HL-60 (cell line): ENCODE measurements around the gene CRABP2.

Experiments
- DNase-seq, 2 experiments: peaks; one replicate each; pipeline ENCODE4 v3.0.0-alpha.2; 2010 to 2020; ENCODE audit warnings: low read depth in 1 of 2, low spot score in 1 of 2
- H3K27ac ChIP-seq: fragments of 250-450 bp; sonication (Bioruptor Pico); replicated peaks from 2 replicates; pipeline ENCODE4 v1.5.1; 2020; ENCODE audit warnings: mild to moderate bottlenecking, moderate library complexity
- H3K27me3 ChIP-seq: fragments of 250-450 bp; sonication (Bioruptor Pico); 2 replicates; pipeline ENCODE4 v1.5.1; 2021; ENCODE audit warnings: mild to moderate bottlenecking, moderate library complexity; ENCODE audit not compliant: insufficient read depth, poor library complexity, severe bottlenecking
- H3K4me3 ChIP-seq: replicated peaks from 2 replicates; pipeline ENCODE4 v1.5.1; 2011; ENCODE audit warnings: mild to moderate bottlenecking, control low read depth, low read length; ENCODE audit not compliant: insufficient read depth
- GABPA ChIP-seq: IDR thresholded peaks from 2 replicates; pipeline ENCODE4 v1.6.1; 2012; ENCODE audit warnings: low read depth
- POLR2AphosphoS5 ChIP-seq: IDR thresholded peaks from 2 replicates; pipeline ENCODE4 v1.6.1; 2012; ENCODE audit warnings: low read depth
- REST ChIP-seq: IDR thresholded peaks from 2 replicates; pipeline ENCODE4 v1.6.1; 2012; ENCODE audit warnings: low read depth; ENCODE audit not compliant: insufficient replicate concordance
- SPI1 ChIP-seq: IDR thresholded peaks from 2 replicates; pipeline ENCODE4 v1.6.1; 2012; ENCODE audit warnings: low read depth, mild to moderate bottlenecking, borderline replicate concordance
- TF ChIP-seq, protein P1 (sequence below): IDR thresholded peaks from one replicate; pipeline ENCODE4 v1.5.1; 2011; ENCODE audit warnings: low read length, control low read depth, inconsistent platforms; ENCODE audit not compliant: insufficient read depth

Gene CRABP2

DNA sequence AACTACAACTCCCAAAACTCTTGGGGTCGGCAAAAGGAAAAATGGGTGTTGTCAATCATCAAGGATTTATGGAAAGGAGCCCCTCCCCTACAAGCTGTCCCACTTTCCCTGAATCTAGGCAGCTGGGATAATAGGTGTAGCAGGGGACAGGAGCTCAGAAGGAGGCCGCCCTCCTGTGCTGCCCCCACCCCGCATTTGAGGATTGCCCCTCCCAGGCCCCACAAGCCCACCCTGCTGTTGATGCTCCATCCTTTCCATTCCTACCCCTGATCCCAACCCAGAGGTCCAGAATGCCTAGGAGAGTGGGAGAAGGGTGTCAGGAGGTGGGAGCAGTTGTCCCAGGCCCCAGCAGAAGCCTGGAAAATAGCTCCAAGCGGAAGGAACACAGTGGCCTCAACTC, 37.4 kb upstream of the CRABP2 start:
- Histone ChIP-seq H3K4me3 (no peak overlapping the region), H3K27ac (no peak overlapping the region), H3K27me3 (no peaks in the 10 kb centered on the region)
- TF ChIP-seq POLR2AphosphoS5 (no peak), SPI1 (no peak)
- no peak for DNase-seq

- Histone ChIP-seq H3K4me3 (no peak overlapping the region), H3K27ac (peak overlapping the region; percentile 65), H3K27me3 (no peaks in the 10 kb centered on the region)
- no peak for DNase-seq
- TF ChIP-seq GABPA (no peak), SPI1 (no peak), POLR2AphosphoS5 (no peak), REST (no peak)
- TF ChIP-seq, protein P1, sequence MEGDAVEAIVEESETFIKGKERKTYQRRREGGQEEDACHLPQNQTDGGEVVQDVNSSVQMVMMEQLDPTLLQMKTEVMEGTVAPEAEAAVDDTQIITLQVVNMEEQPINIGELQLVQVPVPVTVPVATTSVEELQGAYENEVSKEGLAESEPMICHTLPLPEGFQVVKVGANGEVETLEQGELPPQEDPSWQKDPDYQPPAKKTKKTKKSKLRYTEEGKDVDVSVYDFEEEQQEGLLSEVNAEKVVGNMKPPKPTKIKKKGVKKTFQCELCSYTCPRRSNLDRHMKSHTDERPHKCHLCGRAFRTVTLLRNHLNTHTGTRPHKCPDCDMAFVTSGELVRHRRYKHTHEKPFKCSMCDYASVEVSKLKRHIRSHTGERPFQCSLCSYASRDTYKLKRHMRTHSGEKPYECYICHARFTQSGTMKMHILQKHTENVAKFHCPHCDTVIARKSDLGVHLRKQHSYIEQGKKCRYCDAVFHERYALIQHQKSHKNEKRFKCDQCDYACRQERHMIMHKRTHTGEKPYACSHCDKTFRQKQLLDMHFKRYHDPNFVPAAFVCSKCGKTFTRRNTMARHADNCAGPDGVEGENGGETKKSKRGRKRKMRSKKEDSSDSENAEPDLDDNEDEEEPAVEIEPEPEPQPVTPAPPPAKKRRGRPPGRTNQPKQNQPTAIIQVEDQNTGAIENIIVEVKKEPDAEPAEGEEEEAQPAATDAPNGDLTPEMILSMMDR, result no peak
Measured at GRCh38 chr1:156742017-156742416, 36.6 kb upstream of the CRABP2 start.

DNA sequence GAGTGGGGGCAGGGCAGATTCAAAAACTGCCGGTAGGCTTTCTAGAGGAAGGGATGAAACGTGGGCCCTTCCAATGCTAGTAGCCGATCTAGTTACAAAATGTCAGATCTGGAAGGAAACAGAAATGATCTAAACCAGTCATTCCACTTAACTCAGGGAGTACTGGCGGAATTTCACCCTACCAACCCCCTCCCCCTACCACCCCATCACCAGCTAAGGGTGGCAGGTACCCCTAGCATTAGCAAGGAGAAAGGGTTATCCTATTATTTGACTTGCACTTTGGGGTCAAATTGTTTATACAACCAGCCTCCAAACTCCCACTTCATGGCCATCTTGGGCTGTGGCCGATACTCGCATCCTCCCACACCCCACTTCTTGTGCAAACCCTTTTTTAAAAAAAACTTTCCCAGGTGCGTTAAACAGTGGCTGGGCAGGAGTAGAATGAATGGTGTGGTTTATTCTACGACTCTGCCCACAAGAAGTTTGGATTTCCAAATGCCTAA, 36.1 kb upstream of the CRABP2 start:
- TF ChIP-seq, protein P1, result no peak
- no peak for TF ChIP-seq REST
- no peak for TF ChIP-seq GABPA
- H3K27me3 ChIP-seq, result no peaks in the 10 kb centered on the region
- no peak for DNase-seq
- H3K4me3 ChIP-seq, result peak overlapping the region; percentile 7; the same call in 1 of the 2 replicates
- peak overlapping the region; percentile 65 for H3K27ac ChIP-seq

DNA sequence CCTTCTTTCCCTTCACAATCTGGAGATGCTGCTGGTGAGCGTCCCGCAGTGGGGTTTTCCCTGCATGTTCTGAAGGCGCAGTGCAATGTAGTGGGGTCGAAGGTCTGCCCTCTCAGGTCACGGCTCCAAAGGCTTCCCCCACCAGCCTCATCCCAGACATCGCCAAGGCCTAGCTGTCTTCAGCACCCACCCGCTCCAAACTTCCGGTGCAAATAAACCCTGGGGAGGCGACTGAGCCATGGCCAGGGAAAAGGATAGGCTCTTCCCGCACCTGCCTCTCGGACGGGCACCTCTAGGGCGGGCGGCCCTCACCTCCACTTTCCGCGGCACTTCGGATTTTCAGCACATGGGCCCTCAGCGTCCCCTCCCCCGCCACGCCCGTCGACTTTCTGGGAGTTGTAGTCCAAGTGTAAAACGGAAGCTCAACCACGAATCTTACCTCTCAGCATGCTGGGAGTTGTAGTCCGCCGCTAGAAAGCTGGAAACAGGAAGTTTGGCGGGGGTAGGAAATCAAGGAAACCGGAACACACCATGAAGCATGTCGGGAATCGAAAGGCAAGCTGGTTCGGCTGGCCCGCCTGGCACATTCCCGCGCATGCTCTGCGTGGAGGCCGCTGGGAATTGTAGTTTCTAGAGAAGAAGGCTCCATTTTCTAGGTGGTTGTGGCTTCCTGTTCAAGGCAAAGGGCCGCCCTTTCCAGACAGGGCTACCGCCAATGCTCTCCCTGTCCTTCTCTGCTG, 35.5 kb upstream of the CRABP2 start, which contains the start of gene MRPL24:
MRPL24 (minus strand) TSS at position 348 of the 740 bp plus-strand sequence. CDS start 2,384 bp downstream, outside the sequence.
- Histone ChIP-seq H3K4me3 (peak within 1 kb of the TSS; percentile 58), H3K27me3 (no peaks in the 10 kb centered on the region), H3K27ac (peak within 1 kb of the TSS; percentile 86)
- TF ChIP-seq GABPA (peak; percentile 99), REST (no peak), SPI1 (peak; percentile 62; the same call in 1 of the 2 replicates), POLR2AphosphoS5 (peak; percentile 82)
- DNase-seq, result peak; percentile 99 to 100
